Activated CD8-positive, alpha-beta memory T cell treated with anti-CD3 and anti-CD28 coated beads for 24 hours (primary cell): ENCODE results near the gene CACNG4.

ENCODE experiments used
- DNase-seq: peaks from one replicate; pipeline ENCODE4 v3.0.0-alpha.2; 2020

CACNG4 gene

DNA sequence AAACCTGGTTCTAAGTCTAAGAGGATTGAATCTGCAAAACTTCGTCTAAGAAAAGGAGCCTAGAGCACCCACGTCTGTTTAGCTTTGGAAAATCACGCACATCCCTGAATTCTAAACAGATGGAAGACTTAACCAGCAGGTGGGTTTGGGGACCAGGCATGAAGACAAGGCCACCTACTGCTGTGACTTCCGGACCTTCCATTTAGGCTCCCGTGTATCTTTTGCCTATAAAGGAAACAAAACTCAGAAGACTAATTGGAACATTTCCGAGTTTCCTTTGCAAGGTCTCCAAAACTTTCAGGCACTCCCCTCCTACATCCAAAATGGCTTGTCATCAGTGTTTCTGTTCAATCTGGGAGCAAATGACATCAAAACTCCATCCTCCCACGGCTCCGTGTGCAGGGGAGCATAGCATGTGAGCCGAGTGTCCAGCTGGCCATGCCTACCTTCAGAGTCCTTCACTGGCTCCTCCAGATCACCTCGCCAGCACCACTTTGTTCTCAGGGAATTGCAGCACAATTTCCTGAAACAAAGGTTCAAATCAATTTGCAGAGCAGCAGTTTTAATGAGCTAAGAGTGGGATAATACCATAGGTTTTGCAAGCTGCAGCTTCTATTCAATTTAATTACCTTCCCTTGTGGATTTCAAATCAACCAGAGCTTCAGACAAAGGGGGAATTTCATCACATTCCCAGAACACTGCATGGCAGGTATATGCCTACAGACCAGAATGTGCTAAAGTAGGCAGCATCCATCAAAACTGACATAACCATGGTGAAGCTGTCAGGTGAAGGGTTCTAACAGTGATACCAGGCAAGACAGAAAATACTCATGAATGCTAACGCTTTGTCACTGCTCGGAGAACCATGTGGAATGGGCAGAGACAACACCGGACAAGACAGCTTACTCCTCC lies 103.3 kb downstream of the CACNG4 start:
- no peak for DNase-seq

DNA sequence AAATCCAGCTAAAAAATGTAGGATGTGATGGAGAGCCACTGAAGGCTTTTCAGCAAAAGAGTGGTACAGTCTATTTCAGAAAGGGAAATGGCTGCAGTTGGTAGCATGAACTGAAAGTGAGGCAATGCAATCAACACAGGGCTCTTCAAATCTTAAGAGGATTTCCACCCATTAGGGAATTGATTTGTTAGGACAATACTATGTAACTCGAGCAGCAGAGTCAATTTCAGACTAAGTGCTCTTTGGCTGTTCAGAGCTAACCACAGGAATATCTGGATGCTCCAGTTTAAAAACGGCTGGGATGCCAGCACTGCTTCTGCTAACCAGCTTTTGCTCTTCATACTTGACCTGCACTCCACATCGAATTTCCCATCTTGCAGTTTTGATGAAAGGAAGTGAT lies 104.5 kb downstream of the CACNG4 start:
- DNase-seq, result no peak

DNA sequence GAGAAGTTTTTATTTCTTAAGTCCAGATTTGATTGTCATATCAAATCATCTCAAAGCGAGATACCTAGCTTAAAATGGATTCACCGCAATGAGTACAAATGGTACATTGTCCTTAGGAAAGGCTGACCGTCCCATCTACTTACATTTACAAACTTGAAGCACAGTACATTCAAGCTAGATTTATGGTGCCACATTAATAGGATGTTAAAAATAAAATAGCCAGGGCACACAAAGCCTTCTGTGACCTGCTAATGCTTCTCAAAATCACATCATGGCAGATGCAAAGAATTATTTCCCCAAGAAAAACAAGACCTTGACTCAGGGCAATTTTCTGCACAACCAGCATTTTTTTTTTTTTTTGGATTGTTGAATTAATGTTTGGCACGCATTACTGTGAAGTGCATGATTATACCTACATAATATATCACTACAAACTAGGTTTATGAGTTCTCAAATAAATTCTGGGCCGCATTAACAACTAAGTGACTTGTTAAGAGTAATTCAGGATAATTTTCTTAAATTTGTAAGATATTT lies 105.2 kb downstream of the CACNG4 start:
- DNase-seq, result no peak

GRCh38 chr17:67071595-67071994 lies 107.1 kb downstream of the CACNG4 start:
- DNase-seq, result no peak

DNA sequence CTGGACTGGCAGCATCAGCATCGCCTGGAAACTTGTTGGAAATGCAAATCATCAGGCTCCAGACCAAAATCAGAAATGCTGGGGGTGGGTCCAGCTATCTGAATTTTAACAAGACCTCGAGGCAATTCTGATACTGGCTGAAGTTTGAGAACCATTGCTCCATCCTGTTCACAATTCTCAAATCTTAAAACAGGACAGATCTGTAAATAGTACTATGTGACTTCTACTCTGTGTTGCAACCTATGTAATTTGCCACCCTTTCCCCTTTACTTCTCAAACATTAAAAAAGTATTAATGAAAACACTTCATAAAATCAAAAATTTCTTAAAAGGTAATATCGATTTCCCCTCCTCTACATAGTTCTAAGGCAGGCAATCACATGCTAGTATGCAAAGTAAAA lies 108.4 kb downstream of the CACNG4 start:
- no peak for DNase-seq

DNA sequence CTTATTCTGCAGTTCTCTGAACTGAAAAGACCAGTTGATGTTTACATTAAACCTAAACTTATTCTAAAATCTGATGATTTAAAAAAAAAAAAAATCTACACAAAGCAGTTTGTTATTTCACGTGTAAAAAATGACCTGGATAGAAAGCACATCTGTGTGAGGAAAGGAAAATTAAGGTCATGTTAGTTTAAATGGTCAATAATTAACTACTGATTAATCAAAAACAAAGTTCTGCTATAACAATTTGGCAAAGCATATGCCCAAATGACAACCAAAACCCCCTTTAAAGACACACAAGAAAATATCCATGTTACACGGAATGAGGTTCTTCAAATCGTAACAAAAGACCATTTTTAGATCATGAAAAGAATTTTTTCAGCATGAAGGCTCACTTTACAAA lies 110.3 kb downstream of the CACNG4 start:
- no peak for DNase-seq

DNA sequence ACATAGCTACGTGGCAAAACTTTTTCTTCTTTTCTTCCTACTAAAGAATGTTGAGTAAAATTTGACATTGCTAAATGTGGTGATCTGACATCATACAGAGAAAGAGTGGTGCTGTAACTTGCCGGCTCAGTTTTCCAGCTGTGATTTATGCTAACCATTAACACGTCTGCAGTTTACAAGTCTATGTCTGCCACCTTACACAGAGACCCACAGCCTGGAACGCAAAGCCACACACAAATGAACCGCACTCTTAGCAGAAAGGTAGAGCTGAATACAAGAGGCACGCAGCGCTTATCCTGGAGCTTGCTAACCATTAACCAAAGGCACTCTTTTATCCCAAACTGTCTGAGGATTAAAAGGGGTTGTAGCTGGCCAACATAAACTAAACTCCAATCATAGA lies 111.8 kb downstream of the CACNG4 start:
- no peak for DNase-seq

- no peak for DNase-seq
Observed at GRCh38 chr17:67078292-67078691, 113.8 kb downstream of the CACNG4 start.

DNA sequence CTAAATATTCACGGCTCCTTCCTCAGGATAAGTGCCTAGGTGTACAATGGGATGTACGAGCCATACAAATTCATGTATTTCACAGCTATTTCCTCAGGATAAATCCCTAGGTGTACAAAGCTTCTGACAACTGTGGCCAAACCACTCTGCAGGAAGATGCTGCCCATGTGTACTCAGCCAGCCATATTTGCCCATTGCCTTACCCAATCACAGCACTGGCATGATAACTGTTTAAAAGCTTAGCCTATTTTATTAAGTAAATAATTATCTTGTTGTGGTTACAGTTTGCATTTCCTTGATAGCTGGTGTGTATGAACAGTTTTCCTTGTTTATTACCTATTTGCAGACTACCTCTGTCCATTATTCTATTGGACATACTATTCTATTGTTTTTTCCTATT lies 115.0 kb downstream of the CACNG4 start:
- no peak for DNase-seq

DNA sequence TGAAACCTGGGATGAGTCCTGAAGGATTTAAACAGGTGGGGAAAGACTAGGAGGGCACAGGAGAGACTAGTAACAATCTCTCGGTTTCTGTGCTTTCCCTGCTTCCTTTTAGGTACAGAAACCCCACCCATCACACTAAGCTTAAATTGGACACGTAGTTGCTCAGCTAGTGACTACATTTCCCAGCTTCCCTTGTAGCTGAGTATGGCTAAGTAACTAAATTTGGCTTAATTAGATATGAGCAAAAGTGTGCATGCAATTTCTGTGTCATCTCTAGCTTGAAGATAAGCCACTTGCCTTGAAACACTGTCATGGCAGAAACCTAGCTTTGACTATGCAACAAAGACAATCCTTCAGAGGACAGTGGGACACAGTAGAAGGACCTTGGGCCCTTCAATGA lies 116.3 kb downstream of the CACNG4 start:
- DNase-seq, result no peak

DNA sequence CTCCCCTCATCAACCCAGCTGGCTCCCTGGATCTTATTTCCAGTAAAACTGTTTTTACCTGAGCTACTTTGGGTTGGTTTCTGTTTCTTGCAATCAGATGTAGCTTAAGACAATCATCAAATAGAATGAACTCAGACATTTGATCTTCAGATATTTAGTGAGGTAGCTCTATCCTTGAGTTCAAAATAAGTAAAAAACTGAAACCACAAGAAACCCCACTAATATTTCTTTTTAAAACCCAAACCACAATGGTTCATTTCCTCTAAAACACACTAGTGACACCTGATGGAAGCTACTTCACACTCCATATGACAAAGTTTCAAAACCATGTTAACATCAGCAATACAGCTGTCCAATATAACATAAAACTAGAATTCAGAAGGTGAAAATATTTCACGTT lies 117.6 kb downstream of the CACNG4 start:
- DNase-seq, result no peak
